Esophagus squamous epithelium (tissue), 5 donors: Measurements from ENCODE around the gene NME3. TPM values are rescaled to one million over a fixed set of nuclear protein-coding genes. Genes with fewer than 3 reads are reported as not detected.

Experiments
- DNase-seq: peaks from one replicate; lab custom pipeline; 2025; lab: John Stamatoyannopoulos, UW
- H3K27ac ChIP-seq, 4 donors: fragments of 200-600 bp; sonication (generic); one replicate each; pipeline ENCODE4 v1.5.1; 2016 to 2019; ENCODE audit warnings: mild to moderate bottlenecking in 1 of 4
- H3K27me3 ChIP-seq, 4 donors: fragments of 200-600 bp; sonication (generic); 1 replicate in 3 of 4; 2 replicates in 1 of 4; pipeline versions ENCODE4 v1.5.1 to v1.6.0; 2017 to 2021; ENCODE audit warnings: antibody characterized with exemption in 1 of 4
- H3K36me3 ChIP-seq, 3 donors: fragments of 200-600 bp; sonication (generic); one replicate each; pipeline ENCODE4 v1.5.1; 2016 to 2019
- H3K4me1 ChIP-seq, 3 donors: fragments of 200-600 bp; sonication (generic); one replicate each; pipeline ENCODE4 v1.5.1; 2017 to 2019
- H3K4me3 ChIP-seq, 4 donors: fragments of 200-600 bp; sonication (generic); 1 replicate in 3 of 4; 2 replicates in 1 of 4; pipeline ENCODE4 v1.5.1; 2016 to 2019; ENCODE audit warnings: mild to moderate bottlenecking in 2 of 4, moderate library complexity in 1 of 4
- H3K9me3 ChIP-seq, 3 donors: fragments of 200-600 bp; sonication (generic); one replicate each; pipeline ENCODE4 v1.5.1; 2016 to 2019
- CTCF ChIP-seq, 6 experiments: fragments of 450-650 bp in 4 of 6; fragments of 200-600 bp in 2 of 6; sonication (generic) in 2 of 6; IDR thresholded peaks; one replicate each; pipeline ENCODE4 v1.5.1; 2016 to 2019; ENCODE audit warnings: antibody characterized with exemption in 6 of 6, mild to moderate bottlenecking in 4 of 6, moderate library complexity in 4 of 6
- POLR2A ChIP-seq, 4 donors: fragments of 450-650 bp; IDR thresholded peaks; one replicate each; pipeline ENCODE4 v1.6.1; 2017; ENCODE audit warnings: antibody characterized with exemption in 4 of 4, mild to moderate bottlenecking in 4 of 4, moderate library complexity in 3 of 4
- WGBS, 2 donors: methylation state at CpG; one replicate each; pipeline ENCODE4 v1.1.5; 2018; 5-methylcytosine and 5-hydroxymethylcytosine counted together
- intact Hi-C: fragments of 100-400 bp; cut with DNase I; formaldehyde crosslinking; loops from one replicate; pipeline ENCODE4 v1.15.0; 2022
- total RNA-seq, 4 donors: library from RNA; depleted of rRNA; stranded (reverse); fragments of >200 nt; gene quantifications; one replicate each; pipeline ENCODE4 v1.1.0, GENCODE V29; 2016
- donor health status: DM: yes; HTN: yes; CAD: no.

Gene NME3
- total RNA-seq, 4 donors from 2014 or later = 30.2 to 57.1 (median 53.6) TPM

GRCh38 chr16:1776672-1776955 is 5.3 kb upstream of the NME3 start:
- no peak for DNase-seq
- peaks cover 26 to 83% (median 29%) of the 10 kb centered on the region in 3 donors for H3K4me1 ChIP-seq
- peaks cover 6 to 67% (median 28%) of the 10 kb centered on the region in 3 donors for H3K36me3 ChIP-seq
- no peak for TF ChIP-seq POLR2A (IDR thresholded peaks at IDR 0.05)
- TF ChIP-seq CTCF (IDR thresholded peaks at IDR 0.05) = no peak
- H3K27ac ChIP-seq = peak overlapping the region in 2 of 4 donors; percentile 13 to 44
- H3K27me3 ChIP-seq = no peaks in the 10 kb centered on the region
- no CpG with 5 or more reads among the region's 13 CpGs for WGBS, 2 donors
- intact Hi-C loops = no loop called here
- no peak overlapping the region for H3K4me3 ChIP-seq
- no peaks in the 10 kb centered on the region for H3K9me3 ChIP-seq

GRCh38 chr16:1775846-1776671 is 4.7 kb upstream of the NME3 start:
- Histone ChIP-seq H3K4me1 (peaks cover 21 to 83% (median 25%) of the 10 kb centered on the region in 3 donors), H3K27me3 (no peaks in the 10 kb centered on the region)
- no peak for TF ChIP-seq CTCF (IDR thresholded peaks at IDR 0.05)
- no peak for TF ChIP-seq POLR2A (IDR thresholded peaks at IDR 0.05)

GRCh38 chr16:1775006-1775845 is 3.9 kb upstream of the NME3 start:
- no peak for TF ChIP-seq CTCF (IDR thresholded peaks at IDR 0.05)
- intact Hi-C loops = no loop called here
- Histone ChIP-seq H3K9me3 (no peaks in the 10 kb centered on the region), H3K4me1 (peaks cover 20 to 83% (median 32%) of the 10 kb centered on the region in 3 donors), H3K27me3 (no peaks in the 10 kb centered on the region), H3K36me3 (peaks cover 6 to 57% (median 28%) of the 10 kb centered on the region in 3 donors), H3K4me3 (peak overlapping the region in 1 of 4 donors; percentile 98), H3K27ac (peak overlapping the region in 1 of 4 donors; percentile 98)
- DNase-seq = no peak
- WGBS, 2 donors = 59 to 80% methylated on average over 2 to 12 of the region's 30 CpGs

More at GRCh38 chr16:1775846-1776671, 4.7 kb upstream of the NME3 start:
- Histone ChIP-seq H3K36me3 (peaks cover 6 to 65% (median 28%) of the 10 kb centered on the region in 3 donors), H3K9me3 (no peaks in the 10 kb centered on the region), H3K4me3 (no peak overlapping the region), H3K27ac (no peak overlapping the region)
- DNase-seq = no peak
- 75 to 100% methylated on average over 5 of the region's 28 CpGs for WGBS, 2 donors
- intact Hi-C loops = no loop called here

GRCh38 chr16:1774448-1774780 is 3.1 kb upstream of the NME3 start:
- Histone ChIP-seq H3K4me1 (peaks cover 25 to 83% (median 38%) of the 10 kb centered on the region in 3 donors), H3K4me3 (peak overlapping the region in 2 of 4 donors; percentile 73 to 98), H3K36me3 (peaks cover 1 to 54% (median 30%) of the 10 kb centered on the region in 3 donors), H3K27ac (peak overlapping the region; percentile 91 to 98 (median 95)), H3K27me3 (no peaks in the 10 kb centered on the region), H3K9me3 (no peaks in the 10 kb centered on the region)
- TF ChIP-seq CTCF (IDR thresholded peaks at IDR 0.05) (no peak), POLR2A (IDR thresholded peaks at IDR 0.05) (no peak)
- DNase-seq = no peak
- 73% methylated on average over 3 of the region's 7 CpGs; no CpG with 5 or more reads in 1 of the 2 donors for WGBS, 2 donors
- intact Hi-C loops = no loop called here
